Measurements from ENCODE around the gene ANGPTL2.

The ANGPTL2 gene

DNA sequence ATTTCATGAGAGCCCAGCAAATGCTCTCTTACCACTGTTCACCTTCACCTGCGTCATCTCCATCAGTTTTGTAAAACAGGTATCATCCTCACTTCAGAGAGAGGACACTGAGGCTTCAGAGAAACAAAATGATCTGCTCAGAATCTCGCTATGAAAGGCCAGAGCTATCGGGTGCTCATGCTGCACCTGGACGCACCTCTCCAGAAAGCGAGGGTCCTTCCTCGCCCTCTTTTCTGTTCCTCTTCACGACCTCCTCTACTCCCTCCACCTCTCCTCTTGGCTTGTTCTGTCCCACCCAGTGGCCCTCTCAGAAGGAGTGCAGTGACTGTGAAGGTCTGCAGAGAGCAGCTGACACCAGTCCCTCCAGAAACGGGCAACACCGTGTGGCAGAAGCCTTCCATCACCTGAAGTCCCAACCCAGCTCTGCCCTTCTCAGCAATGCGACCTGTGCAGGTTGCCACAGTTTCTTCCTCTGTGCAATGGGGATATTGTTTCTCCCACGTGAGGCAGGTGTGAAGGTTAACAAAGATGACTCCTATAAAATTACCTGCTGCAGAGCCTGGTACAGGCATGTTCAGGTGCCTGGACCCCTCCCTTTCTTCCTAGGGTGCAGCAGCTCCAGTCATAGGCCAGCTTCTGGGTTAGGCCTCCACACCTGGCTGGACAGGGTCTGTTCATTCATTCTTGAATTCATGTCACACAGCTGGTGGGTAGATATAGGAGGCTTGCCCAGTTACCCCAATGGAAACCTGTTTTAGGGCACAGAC lies 45.3 kb upstream of the ANGPTL2 start:
- TF ChIP-seq FOXP2 (optimal IDR thresholded peaks at IDR 0.05; ENCODE audit: borderline replicate concordance, extremely low read depth, extremely low read length, insufficient read depth) (no peak), TAF1 (IDR thresholded peaks at IDR 0.05; ENCODE audit: borderline replicate concordance, insufficient read depth, low read length) (no peak), SIN3A (IDR thresholded peaks at IDR 0.05; ENCODE audit: borderline replicate concordance, insufficient read depth, low read length) (no peak), POLR2AphosphoS5 (IDR thresholded peaks at IDR 0.05; ENCODE audit: low read depth, low read length) (no peak)
- TF ChIP-seq, protein P1, sequence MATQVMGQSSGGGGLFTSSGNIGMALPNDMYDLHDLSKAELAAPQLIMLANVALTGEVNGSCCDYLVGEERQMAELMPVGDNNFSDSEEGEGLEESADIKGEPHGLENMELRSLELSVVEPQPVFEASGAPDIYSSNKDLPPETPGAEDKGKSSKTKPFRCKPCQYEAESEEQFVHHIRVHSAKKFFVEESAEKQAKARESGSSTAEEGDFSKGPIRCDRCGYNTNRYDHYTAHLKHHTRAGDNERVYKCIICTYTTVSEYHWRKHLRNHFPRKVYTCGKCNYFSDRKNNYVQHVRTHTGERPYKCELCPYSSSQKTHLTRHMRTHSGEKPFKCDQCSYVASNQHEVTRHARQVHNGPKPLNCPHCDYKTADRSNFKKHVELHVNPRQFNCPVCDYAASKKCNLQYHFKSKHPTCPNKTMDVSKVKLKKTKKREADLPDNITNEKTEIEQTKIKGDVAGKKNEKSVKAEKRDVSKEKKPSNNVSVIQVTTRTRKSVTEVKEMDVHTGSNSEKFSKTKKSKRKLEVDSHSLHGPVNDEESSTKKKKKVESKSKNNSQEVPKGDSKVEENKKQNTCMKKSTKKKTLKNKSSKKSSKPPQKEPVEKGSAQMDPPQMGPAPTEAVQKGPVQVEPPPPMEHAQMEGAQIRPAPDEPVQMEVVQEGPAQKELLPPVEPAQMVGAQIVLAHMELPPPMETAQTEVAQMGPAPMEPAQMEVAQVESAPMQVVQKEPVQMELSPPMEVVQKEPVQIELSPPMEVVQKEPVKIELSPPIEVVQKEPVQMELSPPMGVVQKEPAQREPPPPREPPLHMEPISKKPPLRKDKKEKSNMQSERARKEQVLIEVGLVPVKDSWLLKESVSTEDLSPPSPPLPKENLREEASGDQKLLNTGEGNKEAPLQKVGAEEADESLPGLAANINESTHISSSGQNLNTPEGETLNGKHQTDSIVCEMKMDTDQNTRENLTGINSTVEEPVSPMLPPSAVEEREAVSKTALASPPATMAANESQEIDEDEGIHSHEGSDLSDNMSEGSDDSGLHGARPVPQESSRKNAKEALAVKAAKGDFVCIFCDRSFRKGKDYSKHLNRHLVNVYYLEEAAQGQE (IDR thresholded peaks at IDR 0.05; ENCODE audit: insufficient read depth in 1 of 2, low read depth in 2 of 2, low read length in 2 of 2), result no peak

DNA sequence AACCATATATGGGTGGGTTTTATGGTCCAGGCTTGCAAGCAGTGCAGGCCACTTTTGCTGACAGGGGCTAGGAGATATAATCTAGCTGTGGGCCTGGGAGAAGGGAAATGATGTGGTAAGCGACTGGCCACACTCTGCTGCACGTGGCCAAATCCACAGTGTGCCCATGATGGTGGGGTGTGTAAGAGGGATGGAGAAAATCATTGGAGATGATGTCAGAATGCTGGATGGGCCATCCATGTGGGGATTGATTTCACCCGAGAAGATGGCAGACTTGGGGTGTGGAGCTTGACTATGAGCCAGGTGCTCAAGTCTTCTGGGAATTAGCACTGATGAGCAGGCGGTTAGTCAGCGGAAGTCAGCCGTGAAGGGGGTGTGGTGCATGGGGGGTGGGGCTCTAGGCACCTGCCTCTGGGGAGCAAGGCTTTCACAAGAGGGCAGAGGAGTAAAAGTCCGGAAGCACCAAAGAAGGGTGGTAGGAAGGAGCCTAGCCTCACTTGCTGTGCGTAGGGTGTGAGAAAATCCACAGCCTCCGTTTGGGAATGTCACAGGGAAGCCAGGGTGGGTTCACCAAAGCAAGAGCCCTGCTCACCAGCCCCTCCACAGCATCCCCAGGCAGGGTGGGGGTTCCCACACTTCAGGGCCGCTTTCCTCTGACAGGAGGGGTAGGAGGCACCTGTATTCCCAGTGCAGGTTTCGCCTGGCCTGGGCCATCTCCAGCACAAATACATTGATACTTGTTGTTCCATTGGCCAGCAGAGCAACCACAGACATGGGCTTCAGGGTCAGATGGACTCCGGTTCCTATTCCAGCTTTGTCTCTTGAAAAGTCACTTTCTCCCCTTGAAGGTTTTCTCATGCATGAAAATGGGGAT lies 44.5 kb upstream of the ANGPTL2 start:
- TF ChIP-seq, protein P1 (IDR thresholded peaks at IDR 0.05; ENCODE audit: insufficient read depth in 1 of 2, low read depth in 2 of 2, low read length in 2 of 2), result no peak
- no peak for TF ChIP-seq FOXP2 (optimal IDR thresholded peaks at IDR 0.05; ENCODE audit: borderline replicate concordance, extremely low read depth, extremely low read length, insufficient read depth)
- no peak for TF ChIP-seq TAF1 (IDR thresholded peaks at IDR 0.05; ENCODE audit: borderline replicate concordance, insufficient read depth, low read length)
- TF ChIP-seq SIN3A (IDR thresholded peaks at IDR 0.05; ENCODE audit: borderline replicate concordance, insufficient read depth, low read length), result no peak
- TF ChIP-seq POLR2AphosphoS5 (IDR thresholded peaks at IDR 0.05; ENCODE audit: low read depth, low read length), result no peak

DNA sequence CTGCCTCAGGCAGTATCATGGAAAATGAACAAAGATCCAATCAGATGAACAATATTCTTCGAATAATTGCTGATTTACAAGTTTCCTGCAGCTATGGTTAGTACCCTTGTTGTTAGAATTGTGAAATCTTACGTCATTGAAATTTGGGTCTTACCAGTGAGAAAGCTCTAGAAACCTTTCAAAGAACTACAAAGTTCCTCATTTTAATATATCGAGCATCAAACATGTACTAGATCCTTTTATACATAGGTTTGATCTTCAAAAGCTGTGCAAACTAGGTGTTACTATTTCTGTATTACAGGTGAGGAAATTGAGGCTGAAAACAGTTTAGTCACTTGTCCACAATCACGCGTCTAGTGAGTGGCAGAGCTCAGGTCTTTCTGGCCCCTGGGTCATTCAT lies 43.7 kb upstream of the ANGPTL2 start:
- TF ChIP-seq SIN3A (IDR thresholded peaks at IDR 0.05; ENCODE audit: borderline replicate concordance, insufficient read depth, low read length) (no peak), FOXP2 (optimal IDR thresholded peaks at IDR 0.05; ENCODE audit: borderline replicate concordance, extremely low read depth, extremely low read length, insufficient read depth) (no peak), TAF1 (IDR thresholded peaks at IDR 0.05; ENCODE audit: borderline replicate concordance, insufficient read depth, low read length) (no peak), POLR2AphosphoS5 (IDR thresholded peaks at IDR 0.05; ENCODE audit: low read depth, low read length) (no peak)
- TF ChIP-seq, protein P1 (IDR thresholded peaks at IDR 0.05; ENCODE audit: insufficient read depth in 1 of 2, low read depth in 2 of 2, low read length in 2 of 2), result no peak

DNA sequence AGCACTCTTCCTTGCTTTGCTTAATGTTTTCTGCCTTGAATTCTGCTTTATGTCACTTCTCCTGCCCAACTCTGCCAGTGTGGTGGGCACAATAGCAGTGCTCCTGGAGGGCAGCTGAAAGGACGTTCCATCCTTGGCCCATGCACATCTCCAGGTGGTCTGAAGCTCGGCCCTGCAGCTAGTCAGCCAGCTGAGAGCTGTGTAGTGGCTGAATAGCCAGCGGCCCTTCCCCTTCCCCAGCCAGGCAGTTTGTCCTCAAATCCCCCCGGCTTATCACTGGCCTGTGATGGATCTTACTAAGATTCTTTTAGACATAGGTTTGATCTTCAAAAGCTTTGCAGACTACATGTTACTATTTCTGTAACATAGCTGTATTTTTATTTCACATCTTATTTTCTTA lies 42.7 kb upstream of the ANGPTL2 start:
- TF ChIP-seq, protein P1 (IDR thresholded peaks at IDR 0.05; ENCODE audit: insufficient read depth in 1 of 2, low read depth in 2 of 2, low read length in 2 of 2), result no peak
- TF ChIP-seq POLR2AphosphoS5 (IDR thresholded peaks at IDR 0.05; ENCODE audit: low read depth, low read length) (no peak), SIN3A (IDR thresholded peaks at IDR 0.05; ENCODE audit: borderline replicate concordance, insufficient read depth, low read length) (no peak), TAF1 (IDR thresholded peaks at IDR 0.05; ENCODE audit: borderline replicate concordance, insufficient read depth, low read length) (no peak), FOXP2 (optimal IDR thresholded peaks at IDR 0.05; ENCODE audit: borderline replicate concordance, extremely low read depth, extremely low read length, insufficient read depth) (no peak)

Data from PFSK-1 (cell line).